PFSK-1 (cell line): Measurements from ENCODE around the gene MST1.

Experiments
- FOXP2 ChIP-seq: optimal IDR thresholded peaks from 2 replicates; pipeline ENCODE3; 2011; ENCODE audit warnings: borderline replicate concordance, control low read depth, inconsistent platforms; ENCODE audit not compliant: insufficient read depth; ENCODE audit errors: extremely low read length, extremely low read depth
- POLR2AphosphoS5 ChIP-seq: IDR thresholded peaks from 2 replicates; pipeline ENCODE4 v1.6.1; 2012; ENCODE audit warnings: low read depth, mild to moderate bottlenecking, control low read depth, low read length, moderate library complexity
- SIN3A ChIP-seq: IDR thresholded peaks from 2 replicates; pipeline ENCODE4 v1.6.1; 2012; ENCODE audit warnings: mild to moderate bottlenecking, low read length, moderate library complexity, borderline replicate concordance; ENCODE audit not compliant: insufficient read depth
- TAF1 ChIP-seq: IDR thresholded peaks from 2 replicates; pipeline ENCODE4 v1.6.1; 2012; ENCODE audit warnings: low read length, control low read depth, borderline replicate concordance; ENCODE audit not compliant: insufficient read depth
- TF ChIP-seq, protein P1 (sequence below), 2 experiments: IDR thresholded peaks; 2 replicates each; pipeline versions ENCODE4 v1.6.1 to v1.8.0; 2011 to 2012; ENCODE audit warnings: low read depth in 2 of 2, low read length in 2 of 2, control low read depth in 1 of 2, inconsistent platforms in 1 of 2, mild to moderate bottlenecking in 1 of 2, moderate library complexity in 1 of 2; ENCODE audit not compliant: insufficient read depth in 1 of 2

MST1 gene

DNA sequence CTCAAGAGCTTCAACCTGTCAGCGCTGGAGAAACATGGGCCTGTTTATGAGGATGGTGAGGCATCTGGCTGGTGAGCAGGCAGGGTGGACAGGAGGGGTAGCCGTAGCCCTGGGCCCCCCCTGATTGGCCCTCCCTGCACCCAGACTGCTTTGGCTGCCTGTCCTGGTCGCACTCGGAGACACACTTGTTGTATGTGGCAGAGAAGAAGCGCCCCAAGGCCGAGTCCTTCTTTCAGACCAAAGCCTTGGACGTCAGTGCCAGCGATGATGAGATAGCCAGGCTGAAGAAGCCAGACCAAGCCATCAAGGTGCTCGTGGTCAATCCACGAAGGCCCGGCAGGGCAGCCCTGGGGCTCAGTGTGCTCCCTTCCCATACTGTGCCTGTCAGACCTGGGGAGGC is 13.4 kb downstream of the MST1 start:
- no peak for TF ChIP-seq SIN3A
- TF ChIP-seq, protein P1, sequence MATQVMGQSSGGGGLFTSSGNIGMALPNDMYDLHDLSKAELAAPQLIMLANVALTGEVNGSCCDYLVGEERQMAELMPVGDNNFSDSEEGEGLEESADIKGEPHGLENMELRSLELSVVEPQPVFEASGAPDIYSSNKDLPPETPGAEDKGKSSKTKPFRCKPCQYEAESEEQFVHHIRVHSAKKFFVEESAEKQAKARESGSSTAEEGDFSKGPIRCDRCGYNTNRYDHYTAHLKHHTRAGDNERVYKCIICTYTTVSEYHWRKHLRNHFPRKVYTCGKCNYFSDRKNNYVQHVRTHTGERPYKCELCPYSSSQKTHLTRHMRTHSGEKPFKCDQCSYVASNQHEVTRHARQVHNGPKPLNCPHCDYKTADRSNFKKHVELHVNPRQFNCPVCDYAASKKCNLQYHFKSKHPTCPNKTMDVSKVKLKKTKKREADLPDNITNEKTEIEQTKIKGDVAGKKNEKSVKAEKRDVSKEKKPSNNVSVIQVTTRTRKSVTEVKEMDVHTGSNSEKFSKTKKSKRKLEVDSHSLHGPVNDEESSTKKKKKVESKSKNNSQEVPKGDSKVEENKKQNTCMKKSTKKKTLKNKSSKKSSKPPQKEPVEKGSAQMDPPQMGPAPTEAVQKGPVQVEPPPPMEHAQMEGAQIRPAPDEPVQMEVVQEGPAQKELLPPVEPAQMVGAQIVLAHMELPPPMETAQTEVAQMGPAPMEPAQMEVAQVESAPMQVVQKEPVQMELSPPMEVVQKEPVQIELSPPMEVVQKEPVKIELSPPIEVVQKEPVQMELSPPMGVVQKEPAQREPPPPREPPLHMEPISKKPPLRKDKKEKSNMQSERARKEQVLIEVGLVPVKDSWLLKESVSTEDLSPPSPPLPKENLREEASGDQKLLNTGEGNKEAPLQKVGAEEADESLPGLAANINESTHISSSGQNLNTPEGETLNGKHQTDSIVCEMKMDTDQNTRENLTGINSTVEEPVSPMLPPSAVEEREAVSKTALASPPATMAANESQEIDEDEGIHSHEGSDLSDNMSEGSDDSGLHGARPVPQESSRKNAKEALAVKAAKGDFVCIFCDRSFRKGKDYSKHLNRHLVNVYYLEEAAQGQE (IDR thresholded peaks at IDR 0.05; ENCODE audit: insufficient read depth in 1 of 2, low read depth in 2 of 2, low read length in 2 of 2) = no peak
- TF ChIP-seq FOXP2 = no peak
- TF ChIP-seq TAF1 = no peak
- TF ChIP-seq POLR2AphosphoS5 = no peak

DNA sequence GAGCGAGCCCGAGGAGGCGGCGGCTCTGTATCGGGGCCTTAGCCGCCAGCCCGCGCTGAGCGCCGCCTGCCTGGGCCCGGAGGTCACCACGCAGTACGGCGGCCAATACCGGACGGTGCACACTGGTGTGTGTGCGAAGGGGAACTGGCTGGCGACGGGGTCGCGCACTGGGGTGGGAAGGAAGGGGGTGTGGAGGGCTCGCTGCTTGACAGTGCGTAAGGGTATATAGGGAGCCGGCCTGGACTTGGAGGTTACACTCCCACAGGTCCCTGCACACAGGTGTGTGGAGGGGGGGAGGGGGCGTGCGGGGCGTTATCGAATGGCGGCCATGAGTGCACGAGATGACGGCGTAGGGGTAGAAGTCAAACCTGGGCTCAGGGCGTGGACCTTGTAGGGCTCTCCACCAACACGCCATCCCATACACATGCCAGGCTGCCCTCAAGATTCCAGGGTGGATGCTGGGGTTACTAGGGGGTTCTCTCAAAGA is 14.7 kb downstream of the MST1 start:
- TF ChIP-seq, protein P1 (IDR thresholded peaks at IDR 0.05; ENCODE audit: insufficient read depth in 1 of 2, low read depth in 2 of 2, low read length in 2 of 2) = no peak
- TF ChIP-seq TAF1 (no peak), FOXP2 (no peak), SIN3A (no peak), POLR2AphosphoS5 (no peak)

DNA sequence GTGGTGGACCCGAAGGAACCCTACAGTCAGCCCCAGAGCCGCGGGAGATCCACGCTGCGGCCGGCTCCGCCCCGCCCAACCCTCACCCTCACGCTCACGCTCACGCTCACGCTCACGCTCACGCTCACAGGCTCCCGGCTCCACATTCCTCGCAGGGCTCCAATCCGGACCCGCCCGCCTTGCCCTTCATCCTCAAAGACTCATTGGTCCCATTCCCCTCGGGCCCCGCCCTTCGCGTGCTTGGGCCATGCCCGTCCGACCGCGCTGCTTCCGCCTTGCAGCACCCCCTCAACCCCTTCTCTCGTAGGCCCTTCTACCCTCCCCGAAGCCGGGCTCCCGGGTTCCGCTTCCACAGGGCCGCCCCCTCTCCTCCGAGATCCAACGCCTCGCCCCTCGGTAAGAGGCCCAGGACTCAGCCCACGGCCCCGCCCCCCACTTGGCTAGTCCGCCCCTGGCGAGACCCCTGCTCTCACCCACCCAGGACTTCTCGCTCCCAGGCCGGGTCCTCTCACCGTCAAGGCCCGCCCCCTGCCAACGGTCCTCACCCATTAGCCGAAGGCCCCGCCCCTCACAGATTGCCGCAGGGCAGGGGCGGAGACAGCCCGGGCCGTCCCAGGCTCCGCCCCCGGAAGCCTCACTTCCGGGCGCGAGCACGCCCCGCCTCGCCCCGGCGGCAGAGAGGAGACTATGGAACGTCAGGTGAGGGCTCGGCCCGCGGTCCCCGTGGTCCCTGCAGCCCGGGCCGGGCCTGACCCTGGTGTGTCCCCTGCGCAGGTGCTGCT is 15.4 kb downstream of the MST1 start, which contains the start of gene APEH:
APEH (plus strand) TSS at position 637 of the 782 bp plus-strand sequence; CDS start at position 688, 51 bp downstream.
- TF ChIP-seq, protein P1 (IDR thresholded peaks at IDR 0.05; ENCODE audit: insufficient read depth in 1 of 2, low read depth in 2 of 2, low read length in 2 of 2) = no peak
- TF ChIP-seq FOXP2 = peak; percentile 37

DNA sequence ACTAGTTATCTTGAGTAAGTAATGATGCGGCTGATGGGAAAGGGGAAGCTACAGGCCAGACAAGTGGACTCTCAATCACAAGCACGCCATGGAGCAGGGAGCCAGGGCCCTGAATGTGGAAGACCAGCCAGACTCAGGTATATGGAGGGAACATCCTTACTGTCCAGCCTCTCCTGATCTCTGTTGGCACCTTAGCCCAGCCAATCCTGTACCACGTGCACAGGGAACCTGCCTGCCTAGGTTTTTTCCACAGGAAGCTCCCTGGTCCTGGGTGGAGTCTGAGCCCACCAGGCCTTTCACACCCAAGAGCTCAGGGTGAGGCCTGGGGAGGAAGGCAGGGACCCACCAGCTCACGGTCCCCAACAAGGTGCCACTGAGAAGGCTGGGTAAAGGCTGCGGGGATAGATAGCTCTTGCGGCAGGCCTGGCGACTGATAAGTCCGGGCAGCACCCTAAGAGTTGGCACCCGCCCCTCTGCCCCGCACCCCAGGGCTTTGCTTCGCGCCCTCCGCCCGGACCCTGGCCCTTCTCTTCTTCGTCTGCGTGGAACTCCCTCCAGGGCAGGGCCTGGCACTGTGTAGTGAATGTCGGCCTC is 16.1 kb downstream of the MST1 start:
- TF ChIP-seq FOXP2 = no peak
- no peak for TF ChIP-seq POLR2AphosphoS5
- no peak for TF ChIP-seq TAF1
- TF ChIP-seq SIN3A = no peak
- TF ChIP-seq, protein P1 (IDR thresholded peaks at IDR 0.05; ENCODE audit: insufficient read depth in 1 of 2, low read depth in 2 of 2, low read length in 2 of 2) = no peak
